NCI-H82 treated with DMSO at 0.1 percent for 48 hours (cell line): ENCODE results near the gene EPHB2.
A peak's percentile ranks its signal among the peaks of the same experiment; 100 is the strongest.
"Not testable (repeated sequence)": the region's sequence is repeated elsewhere in the genome, so short reads cannot be mapped to it uniquely, and the experiment has no call there.

Source experiments
- DNase-seq: peaks from one replicate; lab custom pipeline; 2025; ENCODE audit not compliant: unreplicated experiment; lab: John Stamatoyannopoulos, UW

The EPHB2 gene

DNA sequence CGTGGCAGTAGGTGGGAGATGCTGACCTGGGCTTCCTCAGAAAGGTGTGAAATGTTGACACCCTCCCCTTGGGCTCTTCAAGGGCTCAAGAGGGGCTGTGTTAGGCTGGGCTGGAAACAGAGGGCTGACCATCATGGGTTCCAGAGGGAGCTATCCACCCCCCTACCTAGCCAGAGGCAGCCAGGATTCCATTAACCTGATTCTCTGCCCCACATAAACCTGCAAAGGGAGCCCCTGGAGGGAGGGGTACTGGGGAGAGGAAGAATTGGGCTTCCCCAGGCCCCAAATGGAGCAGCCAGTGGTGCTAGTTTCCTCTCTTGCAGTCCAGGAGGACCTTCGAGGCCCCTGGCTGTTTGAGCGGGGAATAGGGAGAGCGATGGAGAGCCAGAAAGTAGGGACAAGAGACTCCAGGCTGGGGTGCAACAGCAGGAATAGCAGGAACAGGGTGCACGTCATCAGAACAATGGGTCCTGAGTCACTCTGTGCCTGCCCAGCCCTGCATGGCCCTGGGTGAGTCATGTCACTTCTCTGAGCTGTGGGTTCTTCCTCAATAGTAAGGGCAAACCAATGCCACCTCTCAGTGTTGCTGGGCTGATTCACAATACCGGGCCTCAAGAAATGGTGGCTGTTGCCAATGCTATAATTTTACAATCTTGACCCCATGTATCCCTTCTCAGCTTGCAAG lies 121.2 kb downstream of the EPHB2 start:
- DNase-seq, result no peak

DNA sequence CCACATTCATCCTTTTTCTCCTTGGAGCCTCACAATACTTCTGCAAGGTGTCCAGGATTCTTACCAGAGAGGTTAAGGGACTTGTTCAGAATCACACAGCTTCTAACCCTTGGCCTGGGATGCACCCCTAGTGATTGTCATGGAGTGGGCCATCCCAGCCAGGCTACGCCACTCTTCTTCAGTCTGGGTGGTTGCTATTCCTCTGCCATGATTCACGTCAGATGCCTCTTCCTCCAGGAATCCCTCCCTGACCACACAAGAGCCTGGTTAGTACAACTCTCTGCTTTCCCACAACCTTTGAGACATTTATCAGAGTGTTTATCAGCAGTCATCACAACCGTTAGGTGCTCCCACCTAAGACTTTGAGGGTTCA lies 121.8 kb downstream of the EPHB2 start:
- DNase-seq, result no peak

DNA sequence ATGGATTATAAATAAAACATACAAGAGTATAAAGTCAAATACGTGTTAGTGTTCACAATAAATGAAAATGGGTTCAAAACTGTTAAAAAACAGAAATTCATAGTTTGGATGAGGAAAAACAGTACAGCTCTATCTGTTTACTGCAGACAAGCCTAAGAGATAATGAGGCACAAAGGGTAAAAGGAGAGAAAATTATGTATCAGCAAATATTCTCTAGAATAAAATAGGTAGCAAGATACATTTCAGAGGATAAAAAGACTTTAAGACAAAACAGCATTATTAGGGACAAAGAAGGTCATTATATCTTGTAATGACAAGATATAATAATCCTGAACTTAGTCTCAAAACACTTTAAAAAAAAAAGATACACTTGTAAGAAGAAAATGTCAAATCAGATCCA lies 123.1 kb downstream of the EPHB2 start:
- no peak for DNase-seq

DNA sequence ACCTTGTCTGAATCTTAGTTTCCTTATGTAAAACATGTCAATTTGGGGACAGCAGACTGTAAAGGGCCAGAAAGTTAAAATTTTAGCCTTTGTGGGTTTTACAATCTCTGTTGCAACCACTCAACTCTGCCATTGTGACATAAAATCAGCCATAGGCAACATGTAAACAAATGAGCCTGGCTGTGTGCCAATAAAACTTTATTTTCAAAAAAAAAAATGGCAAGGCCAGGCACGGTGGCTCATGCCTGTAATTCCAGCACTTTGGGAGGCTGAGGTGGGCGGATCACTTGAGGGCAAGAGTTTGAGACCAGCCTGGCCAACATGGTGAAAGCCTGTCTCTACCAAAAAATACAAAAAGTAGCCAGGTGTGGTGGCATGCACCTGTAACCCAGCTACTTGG lies 123.8 kb downstream of the EPHB2 start:
- not testable (repeated sequence) for DNase-seq

DNA sequence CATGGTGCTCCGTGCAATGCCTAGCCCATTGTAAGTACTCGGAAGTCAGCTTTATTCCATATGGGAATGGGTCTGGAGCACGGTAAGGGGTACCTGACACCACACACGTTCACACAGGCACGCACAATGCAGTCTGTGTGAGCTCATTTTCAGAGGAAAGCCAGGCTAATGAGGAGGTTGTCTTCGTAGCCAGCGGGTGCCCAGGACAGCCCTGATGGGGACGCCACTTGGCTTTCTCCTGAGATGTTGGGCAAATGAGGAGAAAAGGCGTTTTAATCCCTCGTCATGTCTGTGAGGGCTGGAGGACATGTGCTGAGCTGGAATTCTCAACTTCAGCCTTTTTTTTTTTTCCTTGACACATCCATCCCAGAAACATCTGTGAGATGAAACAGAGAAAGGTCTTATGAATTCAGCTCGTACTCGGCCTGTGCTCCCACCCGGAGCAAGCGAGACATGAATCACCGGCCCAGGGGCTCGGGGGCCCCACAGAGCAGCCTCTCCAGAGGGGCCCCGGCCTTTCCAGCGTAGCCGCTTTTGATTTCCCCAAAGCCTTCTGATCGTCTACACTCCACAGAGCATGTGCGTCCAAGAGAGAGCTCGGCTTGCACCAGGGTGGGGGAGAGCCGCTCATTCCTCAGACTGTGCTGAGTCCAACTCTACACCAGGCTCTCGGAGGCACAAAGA lies 125.1 kb downstream of the EPHB2 start:
- DNase-seq, result no peak

DNA sequence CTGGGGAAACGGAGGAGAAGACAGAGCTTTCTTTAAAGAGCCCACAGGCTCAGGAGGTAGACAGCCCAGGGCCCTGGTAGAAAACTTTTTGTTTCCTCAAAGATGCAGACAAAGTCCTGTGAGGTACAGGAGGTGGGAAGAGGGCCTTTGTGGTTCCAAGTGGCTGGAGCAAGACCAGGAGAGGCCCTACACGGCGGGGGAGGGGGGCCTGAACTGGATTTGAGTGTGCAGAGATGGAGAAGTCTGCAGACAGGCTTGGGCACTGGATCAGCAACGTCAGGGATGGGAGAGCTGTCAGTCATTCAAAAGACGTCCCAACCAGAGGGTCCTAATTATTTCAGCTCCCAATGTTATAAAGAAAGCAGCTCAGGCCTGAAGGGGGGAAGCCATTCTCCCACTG lies 126.2 kb downstream of the EPHB2 start:
- DNase-seq, result no peak

DNA sequence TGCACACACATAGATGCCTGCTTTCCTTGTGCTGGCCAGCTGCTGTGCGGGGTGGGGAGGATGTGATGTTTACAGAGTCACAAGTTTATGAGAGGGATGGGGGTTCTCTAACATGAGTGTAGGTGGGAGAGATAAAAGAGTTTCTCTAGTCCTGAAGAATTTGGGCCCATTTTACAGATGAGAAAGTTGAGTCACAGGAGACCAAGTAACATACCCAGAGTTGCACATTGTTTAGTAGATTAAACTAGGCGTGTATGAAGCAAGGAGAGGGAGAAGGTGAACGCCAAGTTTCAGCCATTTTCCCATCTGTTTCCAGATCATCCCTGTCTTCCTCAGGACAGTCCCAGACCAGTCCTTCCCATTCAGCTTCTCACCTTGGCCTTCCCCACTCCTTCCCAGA lies 126.7 kb downstream of the EPHB2 start:
- DNase-seq, result no peak

DNA sequence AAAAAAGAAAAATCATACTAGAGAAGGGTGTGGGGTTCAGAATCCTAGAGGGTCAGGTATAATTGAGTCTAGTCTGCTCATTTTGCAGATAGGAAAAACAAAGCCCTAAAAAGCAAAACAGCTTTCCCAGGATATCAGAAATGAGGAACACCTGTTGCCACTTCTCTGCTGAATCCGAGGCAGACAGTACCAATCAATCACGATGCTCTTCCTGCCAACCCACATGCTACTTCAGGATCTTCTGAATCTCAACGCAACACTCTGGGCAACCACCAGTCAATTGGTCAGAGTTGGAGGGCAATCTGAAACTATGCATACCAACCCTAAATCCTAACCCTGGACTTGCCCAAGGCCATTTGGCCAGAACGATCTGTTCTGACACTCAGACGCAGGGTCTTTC lies 128.3 kb downstream of the EPHB2 start:
- DNase-seq, result no peak

DNA sequence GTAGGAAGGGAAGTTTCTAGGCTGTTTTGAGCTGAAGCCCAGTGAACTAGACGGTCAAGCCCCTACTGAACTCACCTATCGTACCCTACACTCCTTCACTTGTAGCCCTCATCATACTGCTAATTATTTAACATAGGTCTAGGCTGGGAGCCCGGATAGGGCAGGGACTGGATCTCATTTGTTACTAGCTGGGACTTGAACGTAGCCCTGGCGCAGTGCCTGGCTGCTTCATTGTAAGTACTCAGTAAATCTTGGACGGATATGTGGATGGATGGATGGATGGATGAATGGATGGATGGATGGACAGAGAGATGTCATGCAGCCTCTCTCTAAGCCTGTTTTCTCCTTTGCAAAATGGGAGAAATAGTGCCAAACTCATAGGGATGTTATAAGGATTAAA lies 129.2 kb downstream of the EPHB2 start:
- DNase-seq, result no peak

DNA sequence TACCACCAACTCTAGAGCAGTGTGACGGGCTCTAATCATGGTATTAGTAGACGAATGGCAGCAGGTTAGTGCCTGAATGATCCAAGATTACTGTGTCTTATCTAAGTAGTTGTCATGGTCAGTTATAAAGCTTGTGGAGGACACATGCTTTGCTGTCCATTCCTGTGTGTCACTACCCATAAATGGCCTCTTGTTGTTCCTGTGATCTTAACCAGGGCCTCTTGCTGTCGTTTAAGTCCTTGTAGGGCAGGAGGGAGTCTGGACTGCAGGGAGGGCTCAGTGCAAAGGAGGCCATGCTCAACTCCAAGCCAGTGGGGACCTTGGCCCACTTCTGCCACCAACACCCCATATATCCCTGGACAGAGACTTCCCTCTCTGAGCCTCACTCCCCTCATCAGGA lies 130.5 kb downstream of the EPHB2 start:
- DNase-seq, result no peak

DNA sequence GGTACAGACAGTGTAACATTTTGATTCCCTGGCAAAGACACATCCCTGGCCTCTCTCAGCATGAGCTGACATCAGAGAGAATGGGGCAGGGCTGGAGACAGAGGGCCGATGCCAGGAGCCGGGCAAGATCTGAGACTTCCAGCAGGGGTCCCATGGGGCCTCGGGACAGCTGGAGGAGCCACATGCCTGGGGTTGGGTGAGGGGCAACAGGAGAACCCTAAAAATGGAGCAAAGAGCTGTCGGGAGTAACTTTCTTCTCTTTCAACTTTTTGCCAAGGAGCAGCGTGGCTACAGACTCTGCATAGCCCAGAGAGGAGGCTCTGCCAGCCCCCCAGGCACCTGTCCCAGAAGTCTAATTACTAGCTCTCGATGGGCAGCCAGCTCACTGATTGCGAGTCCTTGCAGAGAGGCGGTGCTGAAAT lies 131.2 kb downstream of the EPHB2 start:
- DNase-seq, result no peak

DNA sequence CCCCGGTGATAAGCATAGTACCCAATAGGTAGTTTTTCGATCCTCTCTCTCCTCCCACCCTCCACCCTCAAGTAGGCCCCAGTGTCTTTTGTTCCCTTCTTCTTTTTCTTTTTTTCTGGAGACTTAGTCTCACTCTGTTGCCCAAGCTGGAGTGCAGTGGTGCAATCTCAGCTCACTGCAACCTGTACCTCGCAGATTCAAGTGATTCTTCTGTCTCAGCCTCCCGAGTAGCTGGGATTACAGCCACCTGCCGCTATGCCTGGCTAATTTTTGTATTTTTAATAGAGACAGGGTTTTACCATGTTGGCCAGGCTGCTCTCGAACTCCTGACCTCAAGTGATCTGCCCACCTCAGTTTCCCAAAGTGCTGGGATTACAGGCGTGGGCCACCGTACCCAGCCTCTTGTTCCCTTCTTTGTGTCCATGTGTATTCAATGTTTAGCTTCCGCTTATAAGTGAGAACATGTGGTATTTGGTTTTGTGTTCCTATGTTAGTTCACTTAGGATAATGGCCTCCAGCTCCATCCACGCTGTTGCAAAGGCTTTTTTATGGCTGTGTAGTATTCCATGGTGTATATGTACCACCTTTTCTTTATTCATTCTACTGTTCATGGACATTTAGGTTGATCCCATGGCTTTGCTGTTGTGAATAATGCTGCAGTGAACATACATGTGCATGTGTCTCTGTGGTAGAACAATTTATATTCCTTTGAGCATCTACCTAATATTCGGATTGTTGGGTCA lies 133.0 kb downstream of the EPHB2 start:
- DNase-seq, result not testable (repeated sequence)

DNA sequence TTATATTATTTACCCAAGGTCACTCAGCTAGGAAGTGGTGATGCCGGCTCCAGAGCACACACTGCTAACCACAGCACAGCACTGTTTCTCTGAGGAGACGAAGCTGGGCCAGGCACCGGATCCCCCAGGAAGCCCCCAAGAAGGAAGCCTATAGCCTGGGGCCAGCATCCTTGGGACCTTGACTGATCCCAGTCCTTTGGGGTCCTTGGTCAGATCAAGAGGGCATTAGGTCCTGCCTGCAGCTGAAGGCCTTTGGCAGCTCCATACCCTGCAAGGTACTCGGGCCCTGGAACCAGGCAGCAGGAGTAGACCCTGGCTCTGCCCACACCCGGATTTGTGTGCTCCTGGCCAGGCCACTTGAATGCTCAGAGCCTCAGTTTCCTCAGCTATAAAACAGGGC lies 134.0 kb downstream of the EPHB2 start:
- DNase-seq, result no peak

DNA sequence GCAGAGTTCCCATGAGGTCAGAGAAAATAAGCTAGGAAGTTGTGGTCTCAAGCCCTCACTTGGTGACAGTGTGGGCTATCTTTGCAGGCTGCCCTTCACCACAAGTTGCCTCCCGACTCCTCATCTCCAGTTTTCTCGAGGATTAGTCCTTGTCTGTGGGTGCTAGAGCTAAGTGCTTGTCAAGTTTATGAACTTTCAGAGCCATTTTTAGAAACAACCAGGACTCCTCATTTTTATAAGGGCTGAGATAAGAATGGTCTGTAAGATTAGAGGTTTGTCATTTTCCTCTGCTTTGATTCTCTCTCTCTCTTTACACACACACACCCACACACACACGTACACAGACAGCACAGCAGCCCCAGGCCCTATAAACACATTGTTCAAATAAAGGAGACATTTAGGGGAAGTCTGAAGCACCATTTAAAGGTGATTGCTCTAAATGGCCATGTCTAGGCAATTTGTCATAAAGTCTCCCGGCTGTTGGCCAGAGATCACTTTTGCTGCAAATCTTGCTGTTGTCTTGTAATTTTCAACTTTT lies 134.8 kb downstream of the EPHB2 start:
- DNase-seq, result no peak

DNA sequence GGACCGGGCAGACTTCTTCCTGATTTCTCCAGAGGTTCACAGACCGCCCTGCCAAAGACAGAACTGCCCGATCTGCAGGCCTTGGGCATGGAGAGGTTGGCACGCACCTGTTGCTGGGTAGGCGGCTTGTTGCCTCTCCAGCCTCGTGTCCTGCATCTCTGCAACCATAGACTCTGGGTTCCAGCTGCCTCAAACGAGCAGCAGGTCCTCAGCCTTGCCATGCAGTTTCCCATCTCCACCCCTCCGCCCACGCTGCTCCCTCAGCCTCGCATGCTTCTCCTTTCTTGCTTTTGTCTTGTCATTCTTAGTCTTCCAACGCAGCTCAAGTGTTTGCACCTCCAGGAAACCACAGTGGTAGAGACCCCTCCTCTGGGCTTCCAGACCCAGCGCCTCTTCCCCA lies 135.8 kb downstream of the EPHB2 start:
- no peak for DNase-seq

DNA sequence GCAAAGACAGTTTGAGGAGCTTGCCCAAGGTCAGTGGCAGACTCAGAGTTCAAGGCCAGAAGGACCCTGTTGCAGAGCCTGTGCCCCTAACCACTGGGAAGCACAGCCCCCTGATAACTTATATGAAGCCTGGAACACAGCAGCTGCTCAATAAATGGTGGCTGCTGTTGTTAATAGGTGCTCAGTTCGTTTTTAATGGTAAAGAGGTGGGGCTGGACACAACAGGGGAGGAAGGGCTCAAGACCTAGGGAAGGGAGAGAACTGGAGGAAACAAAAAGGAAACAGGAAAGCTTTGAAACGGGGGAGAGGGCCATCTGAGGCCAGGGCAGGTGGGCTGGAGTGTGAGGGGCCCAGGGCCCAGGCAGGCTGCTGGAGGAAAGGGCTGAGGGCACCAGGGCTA lies 136.6 kb downstream of the EPHB2 start:
- no peak for DNase-seq

DNA sequence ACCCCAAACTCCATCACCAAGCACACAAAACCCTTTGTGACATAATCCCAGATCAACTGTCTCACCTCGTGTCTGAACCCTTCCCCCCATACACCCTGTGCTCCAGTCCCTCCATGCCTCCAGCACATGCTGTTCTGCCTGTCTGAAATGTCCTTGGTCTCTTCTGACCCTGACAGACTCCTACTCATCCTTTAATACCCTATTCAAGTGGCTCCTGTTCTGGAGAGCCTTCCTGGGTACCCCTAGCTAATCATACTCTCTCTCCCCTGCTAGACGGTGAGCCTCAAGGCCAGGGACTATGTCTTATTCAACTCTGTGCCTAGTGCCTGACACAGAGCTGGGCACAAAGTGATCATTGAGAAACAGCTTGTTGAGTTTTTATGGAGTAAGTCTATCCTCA lies 137.1 kb downstream of the EPHB2 start:
- DNase-seq, result peak; percentile 50

DNA sequence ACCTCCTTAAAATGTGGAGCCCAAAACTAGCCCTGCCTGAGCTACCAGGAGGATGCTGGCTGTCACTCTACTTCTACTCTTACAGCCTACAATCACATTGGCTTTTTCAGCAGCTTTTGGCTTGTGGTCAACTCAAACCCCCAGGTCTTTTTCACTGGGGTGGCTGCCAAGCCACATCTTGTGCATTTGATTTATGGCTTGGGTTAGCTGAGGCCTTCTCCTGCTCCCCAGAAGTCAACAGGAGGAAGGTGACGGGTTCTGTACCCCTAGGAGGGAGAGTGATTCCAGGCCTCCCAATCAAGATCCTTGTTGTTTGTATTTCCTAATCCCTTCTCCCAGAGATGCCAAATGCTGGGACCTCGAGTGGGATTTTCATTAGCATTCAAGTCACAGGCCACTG lies 137.8 kb downstream of the EPHB2 start:
- no peak for DNase-seq

DNA sequence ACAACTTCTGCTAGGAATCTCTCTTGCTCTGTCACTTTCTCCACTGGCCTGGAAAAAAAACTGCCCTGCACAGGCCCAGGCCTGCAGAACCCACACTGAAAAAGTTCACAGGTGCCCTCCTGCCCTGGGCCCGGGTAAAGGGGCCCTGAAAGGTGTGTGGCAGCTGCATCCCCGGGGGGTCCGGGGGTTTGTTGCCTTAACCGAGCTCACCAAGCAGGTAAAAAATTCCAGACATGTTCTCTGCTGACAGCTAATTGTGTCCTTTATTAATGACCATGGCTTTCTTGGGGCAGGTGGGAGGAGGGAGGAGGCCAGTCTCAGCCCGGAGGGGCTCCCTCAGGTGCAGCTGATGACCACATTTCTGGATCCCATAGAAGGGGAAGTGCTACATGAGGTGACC lies 139.1 kb downstream of the EPHB2 start:
- no peak for DNase-seq

DNA sequence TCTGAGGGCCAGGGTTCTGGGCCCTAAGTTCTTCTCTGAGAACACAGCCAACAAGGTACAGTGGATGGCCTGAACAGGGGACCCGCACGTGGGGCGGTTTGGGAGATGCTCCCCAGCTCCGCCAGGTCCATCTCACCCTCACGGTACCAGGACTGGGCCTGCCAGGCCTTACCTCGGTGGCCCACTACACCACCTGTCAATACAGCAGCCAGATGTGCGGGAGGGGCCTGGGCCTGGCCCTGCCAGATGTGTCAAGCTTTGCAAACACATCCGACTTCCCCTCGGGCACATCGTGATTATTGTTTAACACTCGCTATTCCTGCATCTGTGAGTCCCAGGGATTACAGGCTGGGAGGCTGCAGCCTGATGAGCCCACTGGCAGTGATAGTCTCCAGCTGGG lies 139.6 kb downstream of the EPHB2 start:
- DNase-seq, result no peak

DNA sequence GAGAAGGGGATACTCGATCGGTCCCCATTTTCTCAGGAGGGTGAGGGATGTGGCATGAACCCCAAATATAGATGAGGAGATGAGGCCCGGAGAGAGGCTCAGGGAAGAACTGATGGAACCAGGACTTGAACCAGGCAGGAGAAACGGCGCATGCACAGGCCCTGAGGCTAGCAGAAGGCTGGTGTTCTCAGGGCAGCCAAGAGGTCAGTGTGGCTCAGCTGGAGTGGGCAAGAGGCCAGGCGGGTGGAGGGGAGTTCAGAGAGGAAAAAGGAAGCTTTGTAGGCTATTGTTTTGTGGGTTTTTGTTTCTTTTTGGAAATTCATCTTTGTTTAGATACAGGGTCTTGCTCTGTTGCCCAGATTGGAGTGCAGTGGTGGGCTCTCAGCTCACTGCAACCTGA lies 140.0 kb downstream of the EPHB2 start:
- no peak for DNase-seq

DNA sequence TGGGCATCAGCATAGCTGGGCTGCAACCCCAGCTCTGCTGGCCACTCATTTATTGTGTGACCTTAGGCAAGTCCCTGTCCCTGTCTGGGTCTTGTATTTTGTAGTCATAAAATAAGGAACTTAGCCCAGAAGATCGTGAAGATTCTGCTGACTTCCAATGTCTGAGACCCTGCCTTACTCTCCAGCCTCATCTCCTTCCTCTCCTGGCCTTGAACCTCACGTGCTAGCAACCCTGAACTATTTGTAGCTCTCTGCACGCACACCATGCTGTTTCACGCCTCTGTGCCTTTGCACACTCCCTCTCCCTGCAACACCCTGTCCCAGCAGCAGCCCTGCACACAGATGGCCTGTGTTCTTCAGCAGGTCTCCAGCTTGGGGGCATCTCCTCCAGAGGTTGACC lies 140.9 kb downstream of the EPHB2 start:
- no peak for DNase-seq
